ENCODE measurements around the gene ACLY. TPM values are rescaled to one million over a fixed set of nuclear protein-coding genes. Genes with fewer than 3 reads are reported as not detected.
"Not testable (repeated sequence)": the region's sequence is repeated elsewhere in the genome, so short reads cannot be mapped to it uniquely, and the experiment has no call there.

Gene ACLY
- total and polyA plus RNA-seq, 2 experiments from 2014 or later = 101 to 157 TPM

- H3K27ac ChIP-seq = no peak overlapping the region
- 65% methylated on average over 3 of the region's 3 CpGs for WGBS (ENCODE audit: low lambda C conversion rate, missing lambda C conversion rate)
- H3K9me3 ChIP-seq (ENCODE audit: low read depth) = no peaks in the 10 kb centered on the region
- peaks cover 9% of the 10 kb centered on the region for H3K4me1 ChIP-seq (ENCODE audit: insufficient read depth)
- peaks cover 89% of the 10 kb centered on the region for H3K79me2 ChIP-seq
- no peak overlapping the region for H2AFZ ChIP-seq
- H4K20me1 ChIP-seq (ENCODE audit: insufficient read depth, poor library complexity, severe bottlenecking) = peaks cover 57% of the 10 kb centered on the region
- H3K4me3 ChIP-seq = no peak overlapping the region
- H3K9me2 ChIP-seq (replicated peaks; ENCODE audit: insufficient read depth) = no peaks in the 10 kb centered on the region
- no peak overlapping the region for H3K4me2 ChIP-seq
- no peaks in the 10 kb centered on the region for H3K36me3 ChIP-seq (replicated peaks; ENCODE audit: insufficient read depth, low read depth)
- no peak for TF ChIP-seq EZH2 (IDR thresholded peaks at IDR 0.05; ENCODE audit: borderline replicate concordance)
- no peak for TF ChIP-seq CTCF (IDR thresholded peaks at IDR 0.05; ENCODE audit: poor library complexity)
- TF ChIP-seq EZH2phosphoT487 (IDR thresholded peaks at IDR 0.05; ENCODE audit: low read depth, severe bottlenecking, unreplicated experiment) = no peak
- no peak for DNase-seq (ENCODE audit: low spot score)
- H3K27me3 ChIP-seq = no peaks in the 10 kb centered on the region
These were observed 58.4 kb downstream of the ACLY start for GRCh38 chr17:41860254-41860931.

GRCh38 chr17:41851382-41851781 lies 67.4 kb downstream of the ACLY start:
- not testable (repeated sequence) for H3K4me3 ChIP-seq; H3K27me3 ChIP-seq; H3K9me2 ChIP-seq (replicated peaks; ENCODE audit: insufficient read depth); H3K4me1 ChIP-seq (ENCODE audit: insufficient read depth); H3K4me2 ChIP-seq; H3K27ac ChIP-seq; H2AFZ ChIP-seq; DNase-seq (ENCODE audit: low spot score); H3K36me3 ChIP-seq (replicated peaks; ENCODE audit: insufficient read depth, low read depth); H3K9me3 ChIP-seq (ENCODE audit: low read depth)
- Histone ChIP-seq H4K20me1 (ENCODE audit: insufficient read depth, poor library complexity, severe bottlenecking) (peaks cover 42% of the 10 kb centered on the region), H3K79me2 (peaks cover 70% of the 10 kb centered on the region)
- over 99% methylated on average over 14 of the region's 14 CpGs for WGBS (ENCODE audit: low lambda C conversion rate, missing lambda C conversion rate)

- 83% methylated on average over 4 of the region's 4 CpGs for WGBS (ENCODE audit: low lambda C conversion rate, missing lambda C conversion rate)
- DNase-seq (ENCODE audit: low spot score) = no peak
- H3K4me1 ChIP-seq (ENCODE audit: insufficient read depth) = no peaks in the 10 kb centered on the region
- peaks cover 34% of the 10 kb centered on the region for H4K20me1 ChIP-seq (ENCODE audit: insufficient read depth, poor library complexity, severe bottlenecking)
- no peaks in the 10 kb centered on the region for H3K27me3 ChIP-seq
- no peak overlapping the region for H3K4me3 ChIP-seq
- no peaks in the 10 kb centered on the region for H3K36me3 ChIP-seq (replicated peaks; ENCODE audit: insufficient read depth, low read depth)
- H3K79me2 ChIP-seq = peaks cover 55% of the 10 kb centered on the region
- no peak overlapping the region for H3K27ac ChIP-seq
- no peaks in the 10 kb centered on the region for H3K9me3 ChIP-seq (ENCODE audit: low read depth)
- H3K9me2 ChIP-seq (replicated peaks; ENCODE audit: insufficient read depth) = no peaks in the 10 kb centered on the region
- no peak overlapping the region for H3K4me2 ChIP-seq
- H2AFZ ChIP-seq = no peak overlapping the region
- TF ChIP-seq EZH2 (IDR thresholded peaks at IDR 0.05; ENCODE audit: borderline replicate concordance) = no peak
- no peak for TF ChIP-seq EZH2phosphoT487 (IDR thresholded peaks at IDR 0.05; ENCODE audit: low read depth, severe bottlenecking, unreplicated experiment)
- TF ChIP-seq CTCF (IDR thresholded peaks at IDR 0.05; ENCODE audit: poor library complexity) = no peak
These were observed 69.3 kb downstream of the ACLY start for GRCh38 chr17:41849251-41849990.

GRCh38 chr17:41848788-41849187 lies 70.0 kb downstream of the ACLY start:
- 73% methylated on average over 4 of the region's 4 CpGs for WGBS (ENCODE audit: low lambda C conversion rate, missing lambda C conversion rate)
- no peaks in the 10 kb centered on the region for H3K4me1 ChIP-seq (ENCODE audit: insufficient read depth)
- no peak overlapping the region for H2AFZ ChIP-seq
- TF ChIP-seq EZH2phosphoT487 (IDR thresholded peaks at IDR 0.05; ENCODE audit: low read depth, severe bottlenecking, unreplicated experiment) = no peak
- TF ChIP-seq EZH2 (IDR thresholded peaks at IDR 0.05; ENCODE audit: borderline replicate concordance) = no peak
- no peak for TF ChIP-seq CTCF (IDR thresholded peaks at IDR 0.05; ENCODE audit: poor library complexity)
- no peak overlapping the region for H3K4me3 ChIP-seq
- no peaks in the 10 kb centered on the region for H3K9me3 ChIP-seq (ENCODE audit: low read depth)
- H3K27ac ChIP-seq = no peak overlapping the region
- peaks cover 52% of the 10 kb centered on the region for H3K79me2 ChIP-seq
- DNase-seq (ENCODE audit: low spot score) = no peak
- no peaks in the 10 kb centered on the region for H3K27me3 ChIP-seq
- no peaks in the 10 kb centered on the region for H3K36me3 ChIP-seq (replicated peaks; ENCODE audit: insufficient read depth, low read depth)
- H4K20me1 ChIP-seq (ENCODE audit: insufficient read depth, poor library complexity, severe bottlenecking) = peaks cover 34% of the 10 kb centered on the region
- no peaks in the 10 kb centered on the region for H3K9me2 ChIP-seq (replicated peaks; ENCODE audit: insufficient read depth)
- no peak overlapping the region for H3K4me2 ChIP-seq
